ENCODE measurements around the gene ELP4.
"Not testable (repeated sequence)": the region's sequence is repeated elsewhere in the genome, so short reads cannot be mapped to it uniquely, and the experiment has no call there.

ELP4 gene

DNA sequence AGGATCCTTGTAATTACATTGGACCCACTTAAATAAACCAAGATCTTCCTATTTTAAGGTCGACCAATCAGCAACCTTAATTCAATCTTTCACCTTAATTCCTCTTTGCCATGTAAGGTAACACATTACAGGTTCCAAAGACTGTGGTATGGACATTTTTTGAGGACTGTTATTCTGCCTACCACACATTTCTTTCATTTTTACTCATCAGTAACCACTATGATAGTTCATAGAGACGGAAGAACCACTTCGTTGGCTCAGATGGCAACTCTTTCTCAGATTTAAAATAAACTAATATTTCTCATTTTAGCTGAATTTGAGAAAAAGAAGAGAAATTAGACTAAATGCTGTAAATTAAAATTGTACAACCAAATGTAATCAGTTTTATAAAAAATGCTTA lies 205.3 kb downstream of the ELP4 start:
- no peak for DNase-seq

DNA sequence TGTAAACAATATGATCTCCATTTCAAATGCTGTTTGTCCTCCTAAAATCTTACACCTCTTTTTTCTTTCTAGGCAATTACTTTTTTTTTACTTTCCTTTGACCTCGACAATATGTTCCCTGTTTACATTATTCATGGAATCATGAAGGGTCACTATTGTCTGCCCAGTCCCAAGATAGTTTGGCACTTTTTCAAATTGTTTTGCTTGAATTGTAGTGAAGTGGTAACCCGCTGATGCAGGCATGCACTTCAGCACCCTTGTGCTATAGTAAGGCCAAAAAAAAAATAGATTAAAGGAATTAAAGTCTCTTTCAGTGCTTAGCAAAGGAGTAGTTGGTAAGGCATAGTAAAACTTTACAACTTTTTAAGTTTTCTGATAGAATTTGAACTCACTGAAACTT lies 210.7 kb downstream of the ELP4 start:
- no peak for DNase-seq

DNA sequence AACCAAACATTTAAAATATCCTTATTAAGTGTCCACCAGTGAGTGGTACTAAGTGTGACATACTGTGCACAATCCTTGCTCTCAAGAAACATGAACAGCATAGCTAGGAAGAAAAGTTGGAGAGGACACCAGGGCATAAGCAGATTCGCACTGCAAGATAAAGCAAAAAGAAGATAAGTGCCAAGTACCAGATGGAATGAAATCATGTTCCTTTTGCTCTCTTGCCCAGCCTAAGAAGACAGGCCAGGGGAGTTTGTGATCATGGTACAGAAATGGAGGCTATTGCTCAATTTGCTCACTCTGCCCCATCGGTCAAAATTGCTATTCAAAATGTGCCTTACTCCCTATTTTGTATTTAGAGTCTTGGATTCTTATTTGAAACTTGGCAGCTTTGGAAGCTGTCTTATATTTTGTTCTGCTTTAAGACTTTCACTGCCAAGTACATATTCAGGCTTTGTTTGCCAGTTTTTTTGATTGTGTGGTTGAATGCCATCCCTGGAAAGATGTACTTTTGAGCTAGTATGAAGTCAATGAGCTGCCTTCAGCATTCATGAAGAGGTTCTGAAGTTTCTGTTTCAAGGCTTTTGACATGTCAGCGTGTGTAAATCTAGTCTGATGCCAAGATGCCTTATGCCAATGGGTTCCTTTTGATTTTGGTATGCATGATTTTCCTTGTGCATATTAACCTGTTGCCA lies 211.3 kb downstream of the ELP4 start:
- no peak for DNase-seq

DNA sequence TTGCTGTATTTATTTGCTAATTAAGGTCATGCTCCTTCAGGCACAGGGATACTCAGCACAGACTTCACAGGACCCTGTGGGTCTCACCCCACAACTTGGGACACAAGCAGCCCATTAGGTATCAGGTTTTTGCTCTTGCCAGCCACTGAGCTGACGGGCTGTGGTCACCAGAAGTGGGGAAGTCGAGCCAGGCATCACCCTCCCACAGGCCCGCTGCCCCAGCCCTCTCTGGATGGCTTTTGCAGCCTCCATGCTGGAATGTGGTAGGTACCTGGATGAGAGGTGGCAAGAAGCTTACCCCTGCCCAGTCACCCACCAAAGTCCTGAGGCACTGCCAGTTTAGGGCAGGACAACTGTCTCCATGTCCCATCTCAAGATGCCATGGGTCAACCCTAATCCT lies 213.2 kb downstream of the ELP4 start:
- no peak for DNase-seq

DNA sequence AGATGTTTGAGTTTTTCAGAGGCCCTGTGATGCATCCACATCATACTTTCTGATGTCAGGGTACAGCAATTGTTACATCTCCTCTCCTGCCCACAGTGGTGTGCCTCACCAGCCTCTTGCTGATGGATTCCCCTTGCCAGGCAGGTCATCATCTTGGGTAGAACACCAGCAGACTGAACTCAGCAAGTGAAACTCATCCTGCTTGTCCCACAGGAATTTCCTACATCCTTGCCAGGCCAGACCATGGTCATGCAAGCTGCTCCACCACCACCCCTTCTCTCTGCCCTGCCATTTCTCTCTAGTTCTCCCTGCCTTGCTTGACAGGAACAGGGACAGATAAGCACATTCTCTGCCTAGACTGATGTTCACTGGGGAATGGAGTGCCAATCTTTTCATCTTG lies 215.6 kb downstream of the ELP4 start:
- no peak for DNase-seq

DNA sequence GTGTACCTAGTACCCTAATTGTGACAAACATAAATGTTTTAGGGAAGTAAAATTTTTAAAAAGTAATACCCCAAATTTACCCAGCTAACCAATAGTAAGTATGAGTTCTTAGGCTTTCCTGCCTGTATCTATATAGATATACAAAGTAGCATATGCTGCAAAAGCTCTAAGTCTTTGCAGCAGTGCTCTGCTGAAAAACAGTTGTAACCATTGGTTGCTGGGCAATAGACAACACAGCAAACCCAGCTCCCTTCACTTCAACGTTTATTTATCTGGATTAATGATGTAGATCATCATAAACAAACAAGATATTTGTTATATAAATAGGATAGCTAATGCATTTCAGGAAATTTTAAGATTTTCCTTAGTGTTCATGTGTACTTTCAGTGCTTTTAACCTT lies 218.9 kb downstream of the ELP4 start:
- DNase-seq, result no peak

DNA sequence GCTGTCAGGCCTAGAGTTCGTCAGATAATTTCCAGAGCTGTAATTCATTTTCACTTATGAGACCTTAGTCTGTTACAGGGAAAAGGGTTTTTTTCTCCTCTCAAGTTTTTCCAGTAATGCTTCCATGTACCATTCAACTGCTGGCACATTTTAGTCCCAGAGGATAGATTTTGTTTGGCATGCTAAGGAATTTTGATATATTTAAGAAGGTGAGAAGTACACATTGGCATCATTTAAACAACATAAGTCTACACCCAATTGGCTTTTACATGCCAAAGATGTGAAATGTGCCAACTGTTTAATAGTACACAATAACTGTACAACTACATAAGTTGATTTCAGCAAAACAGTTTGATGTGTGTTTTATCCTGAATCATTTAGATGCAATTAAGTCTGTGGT lies 230.6 kb downstream of the ELP4 start:
- DNase-seq, result no peak

DNA sequence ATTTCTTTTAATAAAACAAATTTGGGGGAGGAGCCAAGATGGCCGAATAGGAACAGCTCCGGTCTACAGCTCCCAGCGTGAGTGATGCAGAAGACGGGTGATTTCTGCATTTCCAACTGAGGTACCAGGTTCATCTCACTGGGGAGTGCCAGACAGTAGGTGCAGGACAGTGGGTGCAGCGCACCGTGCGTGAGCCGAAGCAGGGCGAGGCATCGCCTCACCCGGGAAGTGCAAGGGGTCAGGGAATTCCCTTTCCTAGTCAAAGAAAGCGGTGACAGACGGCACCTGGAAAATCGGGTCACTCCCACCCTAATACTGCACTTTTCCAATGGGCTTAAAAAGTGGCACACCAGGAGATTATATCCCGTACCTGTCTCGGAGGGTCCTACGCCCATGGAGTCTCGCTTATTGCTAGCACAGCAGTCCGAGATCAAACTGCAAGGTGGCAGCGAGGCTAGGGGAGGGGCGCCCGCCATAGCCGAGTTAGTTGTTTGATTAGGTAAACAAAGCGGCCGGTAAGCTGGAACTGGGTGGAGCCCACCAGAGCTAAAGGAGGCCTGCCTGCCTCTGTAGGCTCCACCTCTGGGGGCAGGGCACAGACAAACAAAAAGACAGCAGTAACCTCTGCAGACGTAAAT lies 231.3 kb downstream of the ELP4 start:
- not testable (repeated sequence) for DNase-seq

DNA sequence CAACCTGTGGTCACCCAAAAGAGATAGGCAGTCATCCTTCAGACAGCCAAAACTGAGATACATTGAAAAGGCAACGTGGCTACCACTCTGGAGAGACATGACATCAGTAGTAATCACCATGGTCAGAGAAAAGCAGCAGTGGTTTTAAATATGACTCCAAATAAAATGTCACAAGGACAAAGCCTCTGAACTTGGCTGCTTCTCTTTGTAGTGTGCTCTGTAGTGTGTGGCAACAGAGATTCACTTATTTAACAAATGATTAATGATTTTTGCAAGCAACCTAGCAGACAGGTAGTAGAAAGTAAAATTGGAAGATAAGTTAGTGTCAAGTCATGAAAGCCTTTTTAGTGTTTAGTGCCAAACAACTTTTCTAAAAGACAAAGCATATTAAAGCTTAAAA lies 238.0 kb downstream of the ELP4 start:
- no peak for DNase-seq

DNA sequence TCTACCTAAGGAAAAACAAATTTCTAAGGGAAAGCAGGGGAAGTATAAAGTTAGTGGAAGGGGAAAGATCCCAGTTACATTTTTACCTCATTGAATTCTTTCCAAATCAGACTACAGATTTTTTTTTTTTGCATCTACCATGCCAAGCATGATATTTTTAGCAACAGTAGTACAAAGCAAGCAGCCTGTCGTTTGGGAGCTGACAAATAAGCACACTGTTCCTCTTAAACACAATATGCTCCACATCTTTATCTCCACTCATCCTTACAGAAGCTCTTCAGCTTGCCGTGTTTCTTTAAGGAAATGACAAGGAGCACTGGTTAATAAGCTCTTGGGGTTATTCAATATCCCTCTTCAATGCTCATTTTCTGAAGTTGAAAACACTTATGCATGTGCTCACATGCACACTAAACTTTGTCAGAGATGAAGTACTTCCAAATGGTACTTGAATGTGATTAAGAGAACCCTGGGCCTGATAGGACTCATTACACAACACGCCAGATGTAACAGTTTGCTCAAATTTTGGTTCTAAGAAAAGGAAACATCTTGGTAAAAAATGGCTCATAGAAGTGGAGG lies 247.8 kb downstream of the ELP4 start:
- DNase-seq, result no peak

DNA sequence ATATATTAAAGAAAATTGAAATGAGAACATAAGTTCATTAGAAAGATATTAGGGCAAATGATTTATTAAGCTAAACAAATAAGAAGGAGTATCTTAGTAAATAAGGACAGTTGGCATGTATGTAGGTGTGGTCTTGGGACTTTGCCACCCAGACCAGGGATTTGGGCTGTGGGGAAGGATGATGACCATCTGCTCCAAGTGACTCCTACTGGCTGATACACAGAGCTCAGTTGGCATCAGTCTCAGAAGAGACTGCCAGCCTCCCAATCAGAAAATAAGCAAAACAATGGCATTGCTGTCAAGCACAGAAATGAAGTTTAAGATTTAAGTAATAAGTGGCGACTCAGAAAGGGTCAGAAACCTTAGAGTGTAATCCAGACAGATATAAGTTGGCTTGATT lies 252.1 kb downstream of the ELP4 start:
- no peak for DNase-seq

DNA sequence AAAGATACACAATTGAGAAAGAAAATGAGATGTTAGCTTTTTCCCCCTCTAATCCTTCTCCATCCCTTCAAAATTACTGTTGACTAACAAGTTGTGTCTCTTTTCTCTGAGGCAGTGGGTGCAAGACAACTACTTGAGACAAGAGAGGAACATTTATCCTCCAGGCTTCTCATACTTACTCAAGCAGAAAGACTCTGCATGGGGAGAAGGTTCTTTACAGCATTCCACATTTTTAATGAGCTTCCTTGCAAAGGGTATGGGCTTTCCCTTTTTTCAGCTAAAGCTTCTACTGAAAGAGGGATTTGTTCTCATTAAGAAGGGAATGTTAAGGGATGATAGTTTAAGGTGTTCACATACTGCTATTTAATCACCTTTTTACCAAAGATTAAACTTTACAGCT lies 253.7 kb downstream of the ELP4 start:
- DNase-seq, result no peak

DNA sequence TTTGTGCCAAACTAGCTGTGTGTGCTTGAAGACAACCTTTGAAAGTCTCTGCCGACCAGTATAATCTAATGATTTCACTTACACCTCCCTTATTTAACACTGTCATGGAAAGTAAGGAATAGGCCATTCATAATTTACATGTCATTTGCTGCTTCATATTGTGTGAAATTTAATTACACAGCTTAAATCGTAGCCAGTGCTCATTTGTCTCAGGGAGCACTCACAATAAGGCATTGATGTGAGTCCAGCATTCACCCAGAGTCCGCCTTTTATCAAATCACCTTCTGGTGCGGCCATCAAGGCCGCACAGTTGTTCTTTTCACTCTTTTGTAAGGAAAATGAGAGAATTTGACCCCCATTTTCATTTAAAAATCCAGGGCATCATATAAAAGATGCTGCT lies 254.7 kb downstream of the ELP4 start:
- DNase-seq, result no peak

DNA sequence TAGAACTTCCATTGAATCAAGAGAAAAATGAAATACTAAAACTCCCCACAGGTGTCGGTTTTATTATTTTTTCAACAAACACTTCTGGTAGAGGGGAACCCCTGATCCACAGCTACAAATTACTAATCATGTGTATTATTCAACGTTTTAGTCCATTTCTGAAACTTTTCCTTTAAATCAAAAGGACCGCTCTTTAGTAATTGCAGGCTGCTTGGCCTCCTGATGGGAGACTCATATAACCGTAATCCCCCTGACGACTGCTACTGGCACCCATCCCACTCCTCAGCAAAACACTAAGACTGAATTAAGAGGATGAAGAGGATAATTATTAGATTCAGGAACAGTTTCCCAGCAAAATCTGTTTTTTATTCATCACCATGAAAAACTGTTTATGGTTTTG lies 255.2 kb downstream of the ELP4 start:
- no peak for DNase-seq

DNA sequence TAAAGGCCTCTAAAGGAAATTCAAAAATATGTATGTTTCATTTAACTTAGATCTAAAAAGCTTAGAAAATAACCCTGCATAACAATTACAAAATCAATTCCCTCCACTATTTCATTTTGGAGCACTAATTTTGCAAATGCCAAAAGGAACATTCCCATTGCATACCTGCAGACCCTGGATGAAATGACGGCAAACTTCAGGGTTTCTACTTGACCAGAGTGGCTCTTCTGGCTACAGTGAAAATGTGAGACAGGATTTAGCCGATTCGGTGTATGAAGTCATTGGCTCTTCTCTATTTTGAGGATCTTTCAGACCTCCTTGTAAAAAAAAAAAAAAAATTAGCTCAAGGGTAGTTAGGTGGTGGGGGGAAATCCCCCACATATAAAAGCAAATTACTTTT lies 257.5 kb downstream of the ELP4 start:
- no peak for DNase-seq

DNA sequence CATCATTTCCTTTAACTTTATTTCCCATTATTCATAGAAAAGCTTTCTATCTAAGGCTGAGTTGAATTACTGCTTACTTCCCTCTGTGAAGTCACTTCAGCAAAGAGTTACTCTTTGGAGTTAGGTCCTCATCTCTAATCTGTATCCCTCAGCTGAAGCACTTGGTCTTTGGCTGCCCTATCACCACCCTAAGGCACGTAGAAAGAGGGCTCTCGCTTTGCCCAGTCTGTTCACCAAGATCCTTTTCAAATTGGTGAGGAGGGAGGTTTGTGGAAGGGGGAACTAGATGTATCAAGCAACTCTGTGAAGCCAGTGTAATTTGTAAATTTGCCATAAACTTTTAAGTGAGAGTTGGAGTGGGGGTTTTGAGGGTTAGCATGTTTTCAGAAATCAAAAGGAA lies 258.1 kb downstream of the ELP4 start:
- no peak for DNase-seq

DNA sequence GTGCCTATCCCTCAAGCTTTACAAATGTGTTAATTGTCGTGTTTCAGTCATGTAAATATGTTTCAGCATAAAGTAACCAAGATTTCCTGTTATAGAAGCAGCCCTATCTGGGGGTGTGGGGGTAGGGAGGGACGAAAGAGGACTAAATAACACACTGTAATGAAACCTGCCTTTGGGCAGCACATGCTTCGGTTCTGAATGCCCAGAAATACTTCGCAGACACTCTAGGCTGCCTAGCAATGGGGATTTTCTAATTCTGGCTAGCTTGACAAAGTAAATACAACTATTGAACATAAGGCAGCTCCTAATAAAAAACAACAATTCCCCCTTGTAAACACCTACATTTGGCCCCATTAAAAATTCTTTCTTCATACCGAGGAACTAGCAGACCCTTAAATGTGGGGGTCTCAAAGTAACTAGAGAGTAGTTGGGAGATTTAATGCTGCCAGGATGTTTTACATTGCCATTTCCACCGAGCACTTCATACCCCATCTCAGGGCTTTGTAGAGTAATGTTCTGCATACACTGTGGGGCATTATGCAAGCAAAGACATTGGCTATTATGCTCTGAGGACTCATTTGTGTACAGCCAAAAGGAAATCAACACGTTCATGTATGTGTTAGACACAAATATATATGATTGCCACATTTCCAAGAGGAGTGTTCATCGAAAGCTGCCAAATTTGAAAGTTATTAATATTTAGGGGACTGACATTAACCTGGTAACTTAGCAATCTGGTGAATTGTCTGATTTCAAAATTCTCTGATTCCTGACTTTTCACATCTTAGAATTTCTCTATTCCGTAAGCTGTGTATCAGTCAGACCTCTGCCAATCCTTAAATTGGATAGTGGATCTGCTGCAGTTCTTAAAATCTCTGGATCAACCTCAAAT lies 259.4 kb downstream of the ELP4 start:
- DNase-seq, result no peak

DNA sequence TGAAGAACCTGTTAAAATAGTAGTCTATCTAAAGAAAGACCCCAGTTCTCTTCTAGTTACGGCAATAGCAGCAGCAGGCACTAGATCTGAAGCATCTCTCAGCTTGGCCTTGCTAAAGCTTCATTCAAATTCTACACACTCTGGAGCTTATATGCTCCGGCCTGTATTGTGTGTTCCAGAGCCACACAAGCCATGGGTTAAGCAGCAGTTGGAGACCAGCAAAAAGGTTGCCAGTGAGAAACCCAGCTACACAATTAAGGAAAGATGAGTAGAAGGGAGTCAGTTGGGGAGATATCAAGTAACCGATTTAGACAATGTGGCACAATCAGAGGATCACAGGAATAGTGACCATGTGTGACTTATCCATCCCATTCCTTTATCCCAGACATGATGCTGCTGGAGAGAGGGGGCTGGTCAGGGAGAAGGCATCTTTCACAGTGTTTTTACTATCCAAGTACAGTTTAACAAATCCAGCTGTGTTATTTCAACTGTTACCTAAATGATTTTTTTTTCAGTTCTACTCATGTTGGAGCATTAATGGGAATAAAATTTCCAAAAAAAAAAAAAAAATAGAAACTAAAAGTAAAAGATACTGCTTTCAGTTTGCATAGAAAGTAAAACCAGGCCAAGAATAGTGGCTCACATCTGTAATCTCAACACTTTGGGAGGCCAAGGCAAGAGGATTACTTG lies 260.6 kb downstream of the ELP4 start:
- no peak for DNase-seq

DNA sequence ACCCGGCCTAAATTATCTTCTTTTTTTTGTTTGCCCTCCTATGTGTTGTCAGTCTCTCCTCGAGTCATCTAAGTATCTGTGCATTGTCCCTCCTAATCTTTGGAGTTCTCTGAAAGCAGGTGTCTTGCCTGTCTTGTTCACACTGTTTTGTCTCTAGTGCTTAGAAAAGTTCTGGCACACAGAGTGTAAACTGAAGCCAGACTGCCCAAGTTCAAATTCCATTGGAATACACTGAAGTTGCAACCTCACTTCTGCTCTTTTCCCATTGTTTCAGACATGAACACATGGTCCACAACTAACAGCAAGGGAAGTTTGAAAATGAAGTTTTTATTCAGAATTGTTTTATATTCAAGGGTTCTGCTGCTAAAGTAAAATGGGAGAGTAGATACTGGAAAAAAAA lies 262.8 kb downstream of the ELP4 start:
- no peak for DNase-seq

DNA sequence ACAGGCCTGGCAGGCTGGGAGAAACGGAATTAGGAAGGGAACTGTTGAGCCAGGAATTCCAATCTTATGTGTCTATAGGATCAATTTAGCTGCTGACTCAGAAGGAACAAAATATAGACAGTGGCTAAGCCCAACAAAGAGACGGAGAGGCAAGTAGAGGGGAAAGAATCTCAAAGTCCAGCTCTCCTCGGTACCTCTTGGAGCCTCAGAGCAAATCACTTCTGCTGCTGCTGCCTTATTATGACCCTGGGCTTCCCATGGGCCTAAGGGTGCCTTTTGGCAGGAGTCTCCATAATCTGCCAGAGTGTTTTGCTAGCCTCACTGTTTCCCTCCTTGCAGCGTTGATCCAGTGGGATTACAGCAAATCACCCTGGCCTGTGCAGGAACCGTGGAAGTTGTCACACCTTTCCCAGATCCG lies 269.8 kb downstream of the ELP4 start:
- DNase-seq, result no peak

DNA sequence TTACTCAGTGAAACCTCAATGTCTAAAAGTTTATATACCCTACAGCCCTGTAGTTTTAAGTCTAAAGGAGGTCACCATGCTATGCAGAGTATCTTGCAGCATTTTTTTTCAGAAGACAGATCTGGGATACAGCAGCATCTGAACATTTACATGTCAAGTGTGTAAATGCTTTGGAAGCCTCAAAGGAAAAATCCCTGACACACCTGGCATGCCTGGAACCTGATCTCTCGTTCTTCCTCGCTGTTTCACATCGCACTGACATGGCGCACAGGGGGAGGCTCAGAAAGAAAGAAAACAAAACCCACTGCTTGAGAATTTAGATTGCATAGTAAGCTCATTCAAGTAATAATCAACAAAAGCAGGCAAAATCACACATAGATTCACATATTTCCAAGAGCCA lies 270.5 kb downstream of the ELP4 start:
- DNase-seq, result no peak

DNA sequence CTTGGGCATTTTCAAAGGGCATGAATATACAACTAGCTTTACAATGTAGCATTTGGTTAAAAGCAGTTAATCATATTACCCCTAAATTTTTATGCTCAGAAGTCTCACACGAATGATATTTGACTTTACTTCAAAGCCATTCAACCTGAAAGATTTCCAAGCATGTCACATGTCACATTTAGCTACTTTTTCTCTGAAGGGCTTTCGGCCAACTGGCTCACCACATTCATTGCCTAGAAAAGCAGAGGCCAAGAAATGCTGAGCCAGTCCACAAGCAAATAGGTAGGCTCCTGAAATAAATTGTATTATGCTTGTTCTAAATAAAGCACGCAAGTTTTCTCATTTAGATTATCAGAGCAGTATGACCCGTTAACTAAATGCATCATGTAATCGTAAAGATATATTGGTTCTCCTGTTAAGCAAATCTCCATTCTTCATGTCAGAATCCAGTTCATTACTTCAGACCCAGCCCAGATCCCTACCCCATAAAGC lies 271.0 kb downstream of the ELP4 start:
- DNase-seq, result no peak

DNA sequence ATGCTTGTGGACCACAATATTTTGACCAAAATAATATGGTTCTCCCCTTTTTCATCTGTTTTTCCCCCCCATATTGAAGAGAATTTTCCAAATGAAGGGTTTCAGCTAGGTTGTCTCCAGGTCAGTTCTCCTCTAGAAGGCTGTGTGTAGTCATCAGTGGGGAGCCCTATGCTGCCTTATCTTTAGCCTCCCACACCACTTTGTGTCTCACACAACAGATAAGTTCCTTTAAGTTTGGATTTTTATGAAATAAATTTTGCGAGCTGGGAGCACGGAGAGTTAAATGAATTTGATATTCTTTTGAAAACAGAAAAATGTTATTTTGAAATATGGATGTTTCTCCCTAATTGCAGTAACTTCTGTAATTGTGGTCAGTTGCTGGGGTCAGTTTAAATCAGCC lies 272.7 kb downstream of the ELP4 start:
- DNase-seq, result no peak

All from CD4-positive, alpha-beta T cell treated with Interleukin-17A for 1 hour (primary cell).